ENCODE measurements around the gene SUPT3H. TPM values are rescaled to one million over a fixed set of nuclear protein-coding genes. Genes with fewer than 3 reads are reported as not detected.

SUPT3H gene
- total and polyA plus RNA-seq, 7 experiments from 2014 or later, result 8.0 to 16.0 (median 12.7) TPM

DNA sequence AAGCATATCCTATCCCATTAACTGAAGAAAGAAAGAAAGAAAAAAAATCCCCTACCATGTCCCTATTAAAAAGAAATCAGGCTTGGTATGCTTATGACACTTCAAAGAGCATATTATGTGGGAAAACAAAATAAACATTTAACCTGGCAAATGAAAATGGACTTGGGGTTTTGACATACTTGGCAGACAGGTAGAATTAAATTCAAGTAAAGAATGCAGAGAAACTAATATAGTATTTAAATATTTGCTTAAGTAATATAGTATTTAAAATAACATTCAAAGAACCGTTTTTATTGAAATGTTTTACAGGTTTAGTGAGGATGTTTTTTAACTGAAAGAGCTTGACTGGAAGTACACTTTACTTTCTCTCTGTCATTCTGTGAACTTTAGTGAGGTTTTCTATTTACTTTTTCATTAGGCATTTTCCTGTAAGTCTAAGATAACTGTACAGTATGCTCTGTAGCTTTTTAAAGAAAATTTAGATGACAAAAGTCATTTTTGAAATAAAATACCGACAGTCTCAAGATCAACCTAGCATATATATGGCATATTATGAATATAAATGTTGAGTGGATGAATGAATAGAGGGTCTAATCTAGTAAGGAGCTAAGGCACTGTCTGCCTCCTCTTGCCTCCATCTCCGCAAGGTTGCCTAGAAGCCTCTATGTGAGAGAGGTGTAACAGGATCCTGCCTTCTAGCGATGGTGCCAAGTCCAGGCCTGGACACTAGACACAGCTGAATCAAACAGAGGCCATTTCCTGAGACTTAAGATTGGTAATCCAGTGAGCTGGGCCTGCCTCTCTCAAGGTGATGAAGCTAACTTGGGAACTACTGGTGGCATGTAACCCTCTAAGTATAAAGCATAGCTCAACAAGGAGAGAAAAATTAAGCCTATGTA, 394.0 kb downstream of the SUPT3H start:
- H3K36me3 ChIP-seq (ENCODE audit: control insufficient read depth in 2 of 3, insufficient read depth in 3 of 3, low read length in 3 of 3), result no peaks in the 10 kb centered on the region
- Mint-ChIP-seq H3K36me3 (peaks cover 0 to 28% (median 4%) of the 10 kb centered on the region in 5 donors), H3K4me3 (peak overlapping the region in 1 of 10 donors; percentile 49), H3K27me3 (no peaks in the 10 kb centered on the region), H3K9me3 (no peaks in the 10 kb centered on the region), H3K27ac (no peak overlapping the region), H3K4me1 (peaks cover 9 to 66% (median 28%) of the 10 kb centered on the region in 7 donors)
- DNase-seq (no peak), ATAC-seq (no peak)
- H3K27ac ChIP-seq (ENCODE audit: low read depth, low read length), result no peak overlapping the region
- ChIA-PET POLR2A (interaction anchor here (1.0 kb wide), 1 partner anchor 20 kb away, joined by 3 read pairs; no protein-coding TSS in a partner anchor), CTCF (no interaction called here)
- H3K27me3 ChIP-seq (ENCODE audit: control insufficient read depth in 2 of 2, insufficient read depth in 2 of 2, low read length in 2 of 2), result no peaks in the 10 kb centered on the region
- no peaks in the 10 kb centered on the region for H3K4me1 ChIP-seq (ENCODE audit: control insufficient read depth in 2 of 2, insufficient read depth in 2 of 2, low read length in 2 of 2)
- no peak overlapping the region for H3K4me3 ChIP-seq (ENCODE audit: low read length)
- intact Hi-C loops (cut with micrococcal nuclease), result loop anchor here in 1 of 2 donors (2.0 kb wide), 1 partner anchor 13 kb away; no protein-coding TSS in a partner anchor
- no peaks in the 10 kb centered on the region for H3K9me3 ChIP-seq (ENCODE audit: control insufficient read depth in 2 of 3, low read length in 3 of 3)

DNA sequence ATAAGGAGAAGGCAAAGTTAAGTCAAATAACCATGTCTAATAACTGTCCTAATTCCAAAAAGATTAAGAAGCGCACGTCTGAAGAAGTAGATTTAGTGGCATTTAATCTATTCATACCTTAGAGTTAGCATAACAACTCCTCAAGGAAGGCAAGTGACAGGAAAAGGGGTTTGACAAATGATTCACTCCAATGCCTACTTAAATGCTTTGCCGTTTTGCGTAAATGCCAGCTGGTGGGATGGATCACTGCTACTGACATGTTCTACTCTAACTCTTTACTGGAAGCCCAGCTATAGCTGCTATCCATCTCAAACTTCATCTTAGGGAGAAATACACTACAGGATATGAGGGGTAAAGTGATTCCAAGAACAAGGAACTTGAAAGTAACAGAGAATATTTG, 396.9 kb downstream of the SUPT3H start:
- intact Hi-C loops (cut with micrococcal nuclease), result no loop called here
- Mint-ChIP-seq H3K27ac (no peak overlapping the region), H3K9me3 (no peaks in the 10 kb centered on the region), H3K4me3 (no peak overlapping the region), H3K36me3 (peaks cover 0 to 23% (median 3%) of the 10 kb centered on the region in 5 donors), H3K4me1 (peaks cover 8 to 67% (median 37%) of the 10 kb centered on the region in 7 donors), H3K27me3 (no peaks in the 10 kb centered on the region)
- POLR2A ChIA-PET, result no interaction called here
- CTCF ChIA-PET, result interaction anchor here (0.6 kb wide), 1 partner anchor 325 kb away, joined by 3 read pairs; no protein-coding TSS in a partner anchor
- no peak for ATAC-seq
- Histone ChIP-seq H3K4me3 (ENCODE audit: low read length) (no peak overlapping the region), H3K4me1 (ENCODE audit: control insufficient read depth in 2 of 2, insufficient read depth in 2 of 2, low read length in 2 of 2) (peaks cover 6 to 22% of the 10 kb centered on the region in 2 donors), H3K27me3 (ENCODE audit: control insufficient read depth in 2 of 2, insufficient read depth in 2 of 2, low read length in 2 of 2) (no peaks in the 10 kb centered on the region), H3K27ac (ENCODE audit: low read depth, low read length) (no peak overlapping the region), H3K9me3 (ENCODE audit: control insufficient read depth in 2 of 3, low read length in 3 of 3) (no peaks in the 10 kb centered on the region), H3K36me3 (ENCODE audit: control insufficient read depth in 2 of 3, insufficient read depth in 3 of 3, low read length in 3 of 3) (no peaks in the 10 kb centered on the region)
- DNase-seq, result no peak

GRCh38 chr6:44976677-44977641, 400.8 kb downstream of the SUPT3H start:
- no peaks in the 10 kb centered on the region for H3K27me3 Mint-ChIP-seq
- peaks cover 8 to 76% (median 47%) of the 10 kb centered on the region in 7 donors for H3K4me1 Mint-ChIP-seq
- ChIA-PET POLR2A (interaction anchor here (0.7 to 1.9 kb wide), 9 partner anchors 24 to 447 kb away, joined by 3 to 6 read pairs (median 3); no protein-coding TSS in a partner anchor), CTCF (interaction anchor here (0.7 kb wide), 2 partner anchors 47 to 444 kb away, joined by 3 read pairs; no protein-coding TSS in a partner anchor)
- no peak overlapping the region for H3K4me3 ChIP-seq (ENCODE audit: low read length)
- DNase-seq (peak in 7 of 9 donors; percentile 57 to 84 (median 73)), ATAC-seq (peak; percentile 93)
- H3K9me3 Mint-ChIP-seq, result peaks cover 2 to 20% (median 6%) of the 10 kb centered on the region in 11 donors
- peak overlapping the region; percentile 18 for H3K27ac ChIP-seq (ENCODE audit: low read depth, low read length)
- intact Hi-C loops (cut with micrococcal nuclease), result loop anchor here (1.0 to 10.0 kb wide), 15 partner anchors 16 to 737 kb away; partner anchors contain the start of gene SUPT3H (in 1 of the 2)
- H3K27ac Mint-ChIP-seq, result peak overlapping the region; percentile 20 to 88 (median 80)
- H3K36me3 ChIP-seq (ENCODE audit: control insufficient read depth in 2 of 3, insufficient read depth in 3 of 3, low read length in 3 of 3), result no peaks in the 10 kb centered on the region
- H3K4me3 Mint-ChIP-seq, result peak overlapping the region; percentile 23 to 74 (median 58)
- H3K4me1 ChIP-seq (ENCODE audit: control insufficient read depth in 2 of 2, insufficient read depth in 2 of 2, low read length in 2 of 2), result peaks cover 6 to 23% of the 10 kb centered on the region in 2 donors
- H3K9me3 ChIP-seq (ENCODE audit: control insufficient read depth in 2 of 3, low read length in 3 of 3), result peaks cover 0 to 3% (median 0%) of the 10 kb centered on the region in 3 experiments
- peaks cover 6 to 34% (median 7%) of the 10 kb centered on the region in 5 donors for H3K36me3 Mint-ChIP-seq
- no peaks in the 10 kb centered on the region for H3K27me3 ChIP-seq (ENCODE audit: control insufficient read depth in 2 of 2, insufficient read depth in 2 of 2, low read length in 2 of 2)

- Mint-ChIP-seq H3K9me3 (peaks cover 4 to 24% (median 7%) of the 10 kb centered on the region in 11 donors), H3K27me3 (no peaks in the 10 kb centered on the region), H3K36me3 (peaks cover 6 to 32% (median 7%) of the 10 kb centered on the region in 5 donors), H3K4me3 (no peak overlapping the region), H3K27ac (peak overlapping the region in 6 of 9 donors; percentile 32 to 82 (median 76)), H3K4me1 (peaks cover 8 to 77% (median 55%) of the 10 kb centered on the region in 7 donors)
- CTCF ChIA-PET, result interaction anchor here (1.2 kb wide), 1 partner anchor 9 kb away, joined by 3 read pairs; no protein-coding TSS in a partner anchor
- Histone ChIP-seq H3K27me3 (ENCODE audit: control insufficient read depth in 2 of 2, insufficient read depth in 2 of 2, low read length in 2 of 2) (no peaks in the 10 kb centered on the region), H3K4me1 (ENCODE audit: control insufficient read depth in 2 of 2, insufficient read depth in 2 of 2, low read length in 2 of 2) (peaks cover 6 to 23% of the 10 kb centered on the region in 2 donors), H3K36me3 (ENCODE audit: control insufficient read depth in 2 of 3, insufficient read depth in 3 of 3, low read length in 3 of 3) (no peaks in the 10 kb centered on the region), H3K4me3 (ENCODE audit: low read length) (no peak overlapping the region), H3K27ac (ENCODE audit: low read depth, low read length) (no peak overlapping the region), H3K9me3 (ENCODE audit: control insufficient read depth in 2 of 3, low read length in 3 of 3) (peaks cover 0 to 3% (median 0%) of the 10 kb centered on the region in 3 experiments)
- ATAC-seq (no peak), DNase-seq (no peak)
- intact Hi-C loops (cut with micrococcal nuclease), result loop anchor here in 1 of 2 donors (10.0 kb wide), 1 partner anchor 190 kb away; no protein-coding TSS in a partner anchor
- POLR2A ChIA-PET, result interaction anchor here (0.7 kb wide), 1 partner anchor 15 kb away, joined by 3 read pairs; no protein-coding TSS in a partner anchor
These were observed 403.2 kb downstream of the SUPT3H start for GRCh38 chr6:44974511-44974910.

DNA sequence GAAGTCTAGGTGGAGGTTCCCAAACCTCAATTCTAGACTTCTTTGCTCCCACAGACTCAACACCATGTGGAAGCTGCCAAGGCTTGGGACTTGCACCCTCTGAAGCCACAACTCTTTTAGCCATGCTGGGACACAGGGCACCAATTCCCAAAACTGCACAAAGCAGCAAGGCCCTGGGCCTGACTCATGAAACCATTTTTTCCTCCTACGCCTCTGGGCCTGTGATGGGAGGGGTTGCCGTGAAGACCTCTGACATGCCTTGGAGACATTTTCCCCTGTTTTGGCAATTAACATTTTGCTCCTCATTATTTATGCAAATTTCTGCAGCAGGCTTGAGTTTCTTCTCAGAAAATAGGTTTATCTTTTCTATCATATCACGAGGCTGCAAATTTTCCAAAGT, 405.0 kb downstream of the SUPT3H start:
- intact Hi-C loops (cut with micrococcal nuclease), result loop anchor here in 1 of 2 donors (10.0 kb wide), 1 partner anchor 188 kb away; no protein-coding TSS in a partner anchor
- no peak overlapping the region for H3K27ac ChIP-seq (ENCODE audit: low read depth, low read length)
- peaks cover 6 to 18% of the 10 kb centered on the region in 2 donors for H3K4me1 ChIP-seq (ENCODE audit: control insufficient read depth in 2 of 2, insufficient read depth in 2 of 2, low read length in 2 of 2)
- Mint-ChIP-seq H3K4me3 (no peak overlapping the region), H3K4me1 (peaks cover 13 to 70% (median 52%) of the 10 kb centered on the region in 7 donors), H3K27me3 (no peaks in the 10 kb centered on the region), H3K36me3 (peaks cover 6 to 28% (median 7%) of the 10 kb centered on the region in 5 donors), H3K27ac (peak overlapping the region in 1 of 9 donors; percentile 24), H3K9me3 (peaks cover 4 to 24% (median 7%) of the 10 kb centered on the region in 11 donors)
- H3K36me3 ChIP-seq (ENCODE audit: control insufficient read depth in 2 of 3, insufficient read depth in 3 of 3, low read length in 3 of 3), result no peaks in the 10 kb centered on the region
- DNase-seq (no peak), ATAC-seq (no peak)
- H3K9me3 ChIP-seq (ENCODE audit: control insufficient read depth in 2 of 3, low read length in 3 of 3), result peaks cover 0 to 3% (median 0%) of the 10 kb centered on the region in 3 experiments
- no peak overlapping the region for H3K4me3 ChIP-seq (ENCODE audit: low read length)
- H3K27me3 ChIP-seq (ENCODE audit: control insufficient read depth in 2 of 2, insufficient read depth in 2 of 2, low read length in 2 of 2), result no peaks in the 10 kb centered on the region
- POLR2A ChIA-PET, result no interaction called here
- CTCF ChIA-PET, result no interaction called here

All from naive thymus-derived CD4-positive, alpha-beta T cell (primary cell).